GM12891 (cell line): ENCODE data around the gene WDR27.

ENCODE experiments used
- PAX5 ChIP-seq: IDR thresholded peaks from 2 replicates; pipeline ENCODE4 v1.6.1; 2011; ENCODE audit warnings: low read length, moderate library complexity, mild to moderate bottlenecking; ENCODE audit not compliant: insufficient read depth, severe bottlenecking
- POLR2A ChIP-seq: IDR thresholded peaks from 2 replicates; pipeline ENCODE4 v1.6.1; 2011; ENCODE audit warnings: low read depth, low read length, control low read depth
- POLR2AphosphoS5 ChIP-seq: IDR thresholded peaks from 2 replicates; pipeline ENCODE4 v1.6.1; 2011; ENCODE audit warnings: low read depth, low read length, control low read depth
- POU2F2 ChIP-seq: IDR thresholded peaks from 2 replicates; pipeline ENCODE4 v1.6.1; 2011; ENCODE audit warnings: low read depth, mild to moderate bottlenecking, control low read depth, low read length, moderate library complexity
- SPI1 ChIP-seq: IDR thresholded peaks from 2 replicates; pipeline ENCODE4 v1.6.1; 2011; ENCODE audit warnings: low read depth, low read length, control low read depth
- TAF1 ChIP-seq: IDR thresholded peaks from 2 replicates; pipeline ENCODE4 v1.6.1; 2011; ENCODE audit warnings: low read depth, low read length, control low read depth

GRCh38 chr6:169479783-169480495 is 221.9 kb downstream of the WDR27 start:
- TF ChIP-seq POLR2A (no peak), POLR2AphosphoS5 (no peak), POU2F2 (no peak), PAX5 (no peak), TAF1 (no peak), SPI1 (no peak)
